AG10803 (cell line): Measurements from ENCODE around the gene FAM229A.
"Not testable (repeated sequence)": the region's sequence is repeated elsewhere in the genome, so short reads cannot be mapped to it uniquely, and the experiment has no call there.

ENCODE experiments used
- DNase-seq: peaks from one replicate; pipeline ENCODE4 v3.0.0; 2010; ENCODE audit warnings: low read depth
- H3K4me3 ChIP-seq: 2 replicates; pipeline ENCODE4 v1.5.1; 2011; ENCODE audit warnings: mild to moderate bottlenecking, low read length, control low read depth
- CTCF ChIP-seq: conservative IDR thresholded peaks from 2 replicates; pipeline ENCODE4 v1.5.1; 2011; ENCODE audit warnings: mild to moderate bottlenecking, low read length, control low read depth, inconsistent platforms

FAM229A gene

DNA sequence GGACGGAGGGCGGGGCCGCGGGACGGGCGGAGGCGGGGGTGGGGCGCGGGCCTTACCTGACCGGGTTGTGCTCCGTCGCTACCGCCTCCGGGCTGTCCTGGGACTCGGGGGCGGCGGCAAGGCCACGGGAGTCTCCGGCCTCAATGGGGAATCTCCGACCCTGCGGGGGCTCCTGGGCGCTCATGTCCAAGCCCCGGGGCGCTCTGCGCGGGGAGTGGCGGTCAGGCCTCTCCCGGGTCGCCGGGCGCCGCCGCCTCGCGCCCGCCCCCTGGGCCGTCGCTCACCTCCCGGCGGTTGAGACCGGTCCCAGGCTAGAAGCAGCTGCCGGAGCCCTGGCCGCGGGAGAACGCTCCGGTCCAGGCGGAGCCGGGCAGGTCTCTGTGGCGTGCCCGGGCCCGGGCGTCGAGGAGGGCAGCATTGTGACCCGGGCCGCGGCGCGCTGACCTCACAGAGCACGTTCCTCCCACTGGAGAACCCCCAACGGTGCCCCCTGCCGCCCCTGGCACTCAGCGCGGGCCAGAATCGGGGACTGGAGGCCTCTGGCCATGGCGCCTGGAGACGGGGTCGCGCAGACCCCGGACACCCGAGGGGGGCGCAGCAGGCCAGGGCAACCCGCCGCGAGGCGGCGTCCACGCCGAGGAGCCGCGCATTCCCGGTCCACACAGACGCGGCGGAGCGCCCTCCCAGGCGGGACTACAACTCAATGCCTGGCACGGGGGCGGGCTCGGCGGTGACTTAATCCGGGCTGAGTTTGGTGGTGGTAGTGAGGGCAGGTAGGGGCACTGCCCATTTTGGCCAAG is 411 bp downstream of the FAM229A start:
- DNase-seq: no peak
- peak; percentile 18 for TF ChIP-seq CTCF
- H3K4me3 ChIP-seq: peak overlapping the region; percentile 35

DNA sequence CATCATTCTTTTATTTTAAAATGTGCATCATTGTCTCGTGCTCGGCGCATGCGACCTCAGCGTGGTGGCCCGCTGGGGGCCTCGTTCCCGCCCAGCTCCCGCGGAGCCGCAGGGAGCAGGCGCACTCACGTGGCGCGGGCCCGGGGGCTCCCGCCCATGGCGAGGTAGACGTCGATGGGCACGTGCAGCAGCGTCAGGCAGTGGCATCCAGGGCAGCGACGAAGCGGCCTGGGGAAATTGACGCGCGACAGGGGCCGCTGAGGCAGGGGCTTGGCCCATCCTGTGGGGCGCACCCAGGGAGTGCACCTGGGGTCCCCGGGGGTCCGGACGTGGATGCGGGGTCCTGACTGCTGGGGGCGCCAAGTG is 994 bp downstream of the FAM229A start:
- no peak for DNase-seq
- TF ChIP-seq CTCF: no peak
- H3K4me3 ChIP-seq: no peak overlapping the region

GRCh38 chr1:32358435-32358834 is 3.9 kb downstream of the FAM229A start:
- DNase-seq: no peak
- no peak overlapping the region for H3K4me3 ChIP-seq
- TF ChIP-seq CTCF: no peak

GRCh38 chr1:32357614-32358013 is 4.7 kb downstream of the FAM229A start:
- TF ChIP-seq CTCF: no peak
- no peak for DNase-seq
- no peak overlapping the region for H3K4me3 ChIP-seq

- no peak for DNase-seq
- no peak overlapping the region for H3K4me3 ChIP-seq
- no peak for TF ChIP-seq CTCF
Measured at GRCh38 chr1:32356478-32356877, 5.8 kb downstream of the FAM229A start.

DNA sequence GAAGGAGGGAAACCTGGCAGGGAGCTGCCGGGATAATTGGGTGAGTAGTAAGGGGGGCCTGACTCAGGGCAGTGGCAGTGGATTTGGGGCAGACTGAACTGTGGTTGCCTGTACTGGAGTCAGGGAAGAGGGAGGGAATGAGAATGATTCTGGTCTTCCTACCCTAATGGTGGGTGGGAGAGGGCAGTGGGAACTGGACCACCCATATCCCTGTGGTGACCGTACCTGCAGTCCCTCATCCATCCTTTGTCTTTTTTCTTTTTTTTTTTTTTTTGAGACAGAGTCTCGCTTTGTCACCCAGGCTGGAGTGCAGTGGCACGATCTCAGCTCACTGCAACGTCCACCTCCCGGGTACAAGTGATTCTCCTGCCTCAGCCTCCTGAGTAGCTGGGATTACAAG is 6.5 kb downstream of the FAM229A start:
- DNase-seq, H3K4me3 ChIP-seq: not testable (repeated sequence)

DNA sequence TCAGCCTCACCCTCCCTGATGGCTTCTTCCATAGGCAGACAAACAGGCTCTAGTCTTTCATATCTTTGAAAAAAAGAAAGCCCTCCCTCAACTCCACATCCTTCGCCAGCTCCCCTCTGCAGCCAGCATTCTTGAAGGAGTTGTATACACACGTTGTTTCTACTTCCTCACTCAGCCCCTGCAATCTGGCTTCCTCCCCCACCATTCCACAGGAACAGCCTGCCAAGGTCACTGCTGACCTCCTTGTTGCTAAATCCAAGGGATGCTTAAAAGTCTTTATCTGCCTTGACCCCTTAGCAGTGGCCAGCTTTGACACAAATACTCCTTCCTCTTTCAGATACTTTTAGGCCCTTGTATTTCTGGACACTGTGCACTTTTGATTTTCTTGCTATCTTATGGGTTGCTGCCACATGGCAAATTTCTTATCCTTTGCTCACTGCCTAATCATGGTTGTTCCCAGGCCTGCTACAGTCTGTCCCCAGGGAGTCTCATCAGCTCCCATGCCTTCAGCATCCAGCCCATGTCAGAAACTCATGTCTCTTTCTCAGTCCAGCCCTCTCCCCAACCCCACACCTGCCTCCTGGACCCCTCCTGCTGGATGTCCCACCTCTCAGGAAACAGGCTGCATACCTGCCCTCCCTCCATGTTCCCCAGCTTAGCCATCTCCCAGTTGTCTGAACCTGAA is 8.3 kb downstream of the FAM229A start:
- TF ChIP-seq CTCF: no peak
- peak; percentile 61 for DNase-seq
- H3K4me3 ChIP-seq: no peak overlapping the region
